Esophagus muscularis mucosa (tissue), 3 donors: ENCODE data around the gene HLCS.

Source experiments
- CTCF ChIP-seq, 3 experiments: fragments of 200-600 bp in 2 of 3; fragments of 450-650 bp in 1 of 3; sonication (generic) in 2 of 3; IDR thresholded peaks; one replicate each; pipeline ENCODE4 v1.5.1; 2017 to 2019; ENCODE audit warnings: antibody characterized with exemption in 3 of 3, mild to moderate bottlenecking in 2 of 3, moderate library complexity in 1 of 3
- POLR2A ChIP-seq: fragments of 450-650 bp; IDR thresholded peaks from one replicate; pipeline ENCODE4 v1.6.1; 2017; ENCODE audit warnings: antibody characterized with exemption, moderate library complexity, mild to moderate bottlenecking, low read depth

- no peak for TF ChIP-seq CTCF (IDR thresholded peaks at IDR 0.05)
- TF ChIP-seq POLR2A = no peak
Observed at GRCh38 chr21:36744190-36744559, 222.3 kb downstream of the HLCS start.
